Astrocyte (in vitro differentiated cells and primary cell): ENCODE measurements around the gene SUN1. TPM values are rescaled to one million over a fixed set of nuclear protein-coding genes. Genes with fewer than 3 reads are reported as not detected.
A peak's percentile ranks its signal among the peaks of the same experiment; 100 is the strongest.
"Not testable (repeated sequence)": the region's sequence is repeated elsewhere in the genome, so short reads cannot be mapped to it uniquely, and the experiment has no call there.

Experiments
- DNase-seq: peaks from one replicate; pipeline ENCODE4 v3.0.0-alpha.2; 2010; ENCODE audit warnings: low read depth
- FAIRE-seq: peaks from 2 replicates; lab custom pipeline; 2011; peaks lifted over from hg19 to GRCh38; lab: Jason Lieb, UNC
- H2AFZ ChIP-seq: 2 replicates; pipeline ENCODE4 v1.6.0; 2012; ENCODE audit warnings: low read depth, low read length, inconsistent platforms
- H3K27ac ChIP-seq: 2 replicates; pipeline ENCODE4 v1.5.1; 2011; ENCODE audit warnings: low read depth, low read length, inconsistent platforms
- H3K27me3 ChIP-seq: 2 replicates; pipeline ENCODE4 v1.6.0; 2011; ENCODE audit warnings: low read length, inconsistent platforms; ENCODE audit not compliant: insufficient read depth
- H3K36me3 ChIP-seq: 2 replicates; pipeline ENCODE4 v1.5.1; 2011; ENCODE audit warnings: low read length, inconsistent platforms; ENCODE audit not compliant: insufficient read depth
- H3K4me1 ChIP-seq: 2 replicates; pipeline ENCODE4 v1.5.1; 2011; ENCODE audit warnings: low read length, inconsistent platforms; ENCODE audit not compliant: insufficient read depth
- H3K4me2 ChIP-seq: 2 replicates; pipeline ENCODE4 v1.6.0; 2012; ENCODE audit warnings: low read length, inconsistent platforms
- H3K4me3 ChIP-seq: 2 replicates; pipeline ENCODE4 v1.5.1; 2011; ENCODE audit warnings: low read depth, mild to moderate bottlenecking, low read length, inconsistent platforms; ENCODE audit not compliant: insufficient read depth
- H3K79me2 ChIP-seq: 2 replicates; pipeline ENCODE4 v1.6.0; 2012; ENCODE audit warnings: mild to moderate bottlenecking, low read length, inconsistent platforms; ENCODE audit not compliant: insufficient read depth
- H3K9ac ChIP-seq: 2 replicates; pipeline ENCODE4 v1.6.0; 2012; ENCODE audit warnings: mild to moderate bottlenecking, low read length, inconsistent platforms
- H3K9me3 ChIP-seq: 2 replicates; pipeline ENCODE4 v1.5.1; 2012; ENCODE audit warnings: low read depth, mild to moderate bottlenecking, low read length, inconsistent platforms; ENCODE audit not compliant: insufficient read depth
- H4K20me1 ChIP-seq: 2 replicates; pipeline ENCODE4 v1.6.0; 2012; ENCODE audit warnings: low read length, inconsistent platforms; ENCODE audit not compliant: insufficient read depth
- H3K27ac Mint-ChIP-seq: one replicate; pipeline ENCODE4 v1.8.0; 2021; ENCODE audit warnings: mild to moderate bottlenecking, mixed read lengths; ENCODE audit not compliant: unreplicated experiment
- H3K27me3 Mint-ChIP-seq: one replicate; pipeline ENCODE4 v1.8.0; 2021; ENCODE audit warnings: low read depth, mixed read lengths; ENCODE audit not compliant: unreplicated experiment
- H3K36me3 Mint-ChIP-seq: one replicate; pipeline ENCODE4 v1.8.0; 2021; ENCODE audit warnings: low read depth, mixed read lengths; ENCODE audit not compliant: unreplicated experiment
- H3K4me1 Mint-ChIP-seq: one replicate; pipeline ENCODE4 v1.8.0; 2021; ENCODE audit warnings: low read depth, mixed read lengths; ENCODE audit not compliant: unreplicated experiment
- H3K4me3 Mint-ChIP-seq: one replicate; pipeline ENCODE4 v1.8.0; 2021; ENCODE audit warnings: mild to moderate bottlenecking, moderate library complexity, mixed read lengths; ENCODE audit not compliant: unreplicated experiment
- H3K9me3 Mint-ChIP-seq: one replicate; pipeline ENCODE4 v1.8.0; 2021; ENCODE audit warnings: mild to moderate bottlenecking, mixed read lengths; ENCODE audit not compliant: unreplicated experiment
- CTCF ChIP-seq: IDR thresholded peaks from 2 replicates; pipeline ENCODE4 v1.5.1; 2011; ENCODE audit warnings: low read depth, mild to moderate bottlenecking, inconsistent platforms, low read length, moderate library complexity; ENCODE audit not compliant: insufficient read depth
- EZH2 ChIP-seq: IDR thresholded peaks from 2 replicates; pipeline ENCODE4 v1.6.1; 2012; ENCODE audit warnings: mild to moderate bottlenecking, low read length, inconsistent platforms; ENCODE audit not compliant: insufficient read depth
- total RNA-seq: library from RNA; stranded (reverse); gene quantifications from 2 replicates; pipeline ENCODE4 v1.2.1, GENCODE V29; 2021

The SUN1 gene
- total RNA-seq, 1 donor from 2014 or later: 121 TPM

- no peak for FAIRE-seq
Observed at GRCh38 chr7:923108-924041, 91.1 kb downstream of the SUN1 start.

GRCh38 chr7:924042-924441 is 91.8 kb downstream of the SUN1 start:
- H3K4me3 ChIP-seq, H3K9ac ChIP-seq, H3K4me1 Mint-ChIP-seq, H3K79me2 ChIP-seq, H3K4me2 ChIP-seq, H3K36me3 ChIP-seq, H3K9me3 Mint-ChIP-seq, H3K36me3 Mint-ChIP-seq, H2AFZ ChIP-seq, H3K27ac Mint-ChIP-seq, H3K27me3 Mint-ChIP-seq, H3K27me3 ChIP-seq, H3K9me3 ChIP-seq, H3K4me3 Mint-ChIP-seq, H3K27ac ChIP-seq, DNase-seq, FAIRE-seq, H4K20me1 ChIP-seq: not testable (repeated sequence)
- H3K4me1 ChIP-seq: peaks cover 24% of the 10 kb centered on the region

More at GRCh38 chr7:923108-924041, 91.1 kb downstream of the SUN1 start:
- DNase-seq: peak; percentile 31
- H3K27ac ChIP-seq: no peak overlapping the region
- Mint-ChIP-seq H3K27ac (no peak overlapping the region), H3K27me3 (no peaks in the 10 kb centered on the region), H3K4me1 (peaks cover 6% of the 10 kb centered on the region), H3K36me3 (no peaks in the 10 kb centered on the region), H3K4me3 (no peak overlapping the region), H3K9me3 (no peaks in the 10 kb centered on the region)
- TF ChIP-seq CTCF: no peak
- TF ChIP-seq EZH2: no peak
- no peaks in the 10 kb centered on the region for H3K27me3 ChIP-seq
- no peaks in the 10 kb centered on the region for H3K36me3 ChIP-seq
- peak overlapping the region; percentile 43 for H3K4me2 ChIP-seq
- H4K20me1 ChIP-seq: no peaks in the 10 kb centered on the region
- H3K4me1 ChIP-seq: peaks cover 22% of the 10 kb centered on the region
- no peaks in the 10 kb centered on the region for H3K79me2 ChIP-seq
- peak overlapping the region; percentile 60 for H2AFZ ChIP-seq
- no peaks in the 10 kb centered on the region for H3K9me3 ChIP-seq
- H3K9ac ChIP-seq: no peak overlapping the region
- no peak overlapping the region for H3K4me3 ChIP-seq

Other genes starting within 250 kb of the SUN1 start
- gene DNAAF5, start 105.8 kb upstream of the SUN1 start, total RNA-seq: 24.5 and 25.9 TPM in 2 replicates
- gene PRKAR1B, start 105.2 kb upstream of the SUN1 start, total RNA-seq: 14.7 and 14.8 TPM in 2 replicates
- gene GET4, start 44.1 kb downstream of the SUN1 start, total RNA-seq: 32.1 and 43.0 TPM in 2 replicates
- 4.7 and 4.8 TPM in 2 replicates for gene ADAP1, start 122.2 kb downstream of the SUN1 start, total RNA-seq
- 13.4 and 13.8 TPM in 2 replicates for gene COX19, start 143.1 kb downstream of the SUN1 start, total RNA-seq
- gene CYP2W1, start 150.7 kb downstream of the SUN1 start, total RNA-seq: not detected in 2 replicates
- gene GPR146, start 212.1 kb downstream of the SUN1 start, total RNA-seq: 1.7 and 3.4 TPM in 2 replicates